ENCODE results near the gene C1QC.

Gene C1QC

DNA sequence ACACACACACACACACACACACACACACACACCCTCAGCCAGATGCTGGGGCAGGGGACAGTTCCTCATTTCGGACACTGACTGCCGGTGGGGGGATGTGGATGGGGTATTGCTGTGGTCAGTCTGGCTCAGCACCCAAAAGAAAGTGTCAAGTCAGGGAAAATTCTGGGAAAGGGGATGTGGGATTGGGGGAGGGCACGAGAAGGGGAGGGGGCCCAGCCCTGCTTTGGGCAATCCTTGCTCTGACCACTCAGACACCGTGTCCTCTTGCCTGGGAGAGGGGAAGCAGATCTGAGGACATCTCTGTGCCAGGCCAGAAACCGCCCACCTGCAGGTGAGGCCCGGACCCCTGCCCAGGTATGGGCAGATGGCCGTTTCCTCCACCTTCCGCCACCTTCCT, at the start of gene C1QC:
Gene C1QC, plus strand, starts transcription at position 253 of the 400 bp plus-strand sequence. CDS start 391 bp downstream, outside the sequence.
- DNase-seq, result no peak

DNA sequence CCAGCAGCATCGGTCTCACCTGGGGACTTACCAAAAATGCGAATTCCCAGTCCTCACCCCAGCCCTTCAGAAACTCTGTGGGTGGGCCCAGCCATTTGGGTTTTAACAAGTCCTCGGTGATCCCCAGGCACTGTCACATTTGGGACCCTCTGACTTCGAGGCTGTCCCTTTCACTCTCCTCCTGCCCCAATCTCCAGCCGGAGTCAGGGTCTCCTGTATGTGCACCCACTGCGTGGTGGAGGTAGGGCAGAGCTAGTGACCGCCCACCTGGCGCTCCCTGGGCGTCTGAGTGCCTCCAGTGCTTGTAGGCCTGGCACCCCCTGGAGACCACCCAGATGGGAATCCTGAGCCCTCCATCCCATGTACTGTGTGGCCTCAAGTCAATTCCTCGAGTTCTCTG, 49.0 kb upstream of the C1QC start:
- no peak for DNase-seq

DNA sequence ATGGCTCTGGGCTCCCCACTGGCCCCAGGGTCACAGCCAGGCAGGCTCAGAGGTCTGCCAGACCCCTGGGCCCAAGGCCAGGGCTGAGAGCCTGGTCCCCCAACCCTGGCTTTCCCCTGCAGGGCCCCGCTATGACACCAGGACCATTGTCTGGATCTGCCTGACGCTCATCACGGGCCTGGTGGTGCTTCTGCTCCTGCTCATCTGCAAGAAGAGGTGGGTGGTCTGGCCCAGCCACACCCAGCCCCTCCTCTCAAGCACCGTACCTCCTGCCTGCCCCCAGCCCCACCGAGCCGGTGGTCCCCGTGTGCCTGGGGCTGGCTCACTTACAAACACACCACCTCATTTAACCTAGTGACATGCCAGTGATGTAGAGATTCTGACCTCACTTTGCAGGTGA, 48.3 kb upstream of the C1QC start:
- DNase-seq, result no peak

DNA sequence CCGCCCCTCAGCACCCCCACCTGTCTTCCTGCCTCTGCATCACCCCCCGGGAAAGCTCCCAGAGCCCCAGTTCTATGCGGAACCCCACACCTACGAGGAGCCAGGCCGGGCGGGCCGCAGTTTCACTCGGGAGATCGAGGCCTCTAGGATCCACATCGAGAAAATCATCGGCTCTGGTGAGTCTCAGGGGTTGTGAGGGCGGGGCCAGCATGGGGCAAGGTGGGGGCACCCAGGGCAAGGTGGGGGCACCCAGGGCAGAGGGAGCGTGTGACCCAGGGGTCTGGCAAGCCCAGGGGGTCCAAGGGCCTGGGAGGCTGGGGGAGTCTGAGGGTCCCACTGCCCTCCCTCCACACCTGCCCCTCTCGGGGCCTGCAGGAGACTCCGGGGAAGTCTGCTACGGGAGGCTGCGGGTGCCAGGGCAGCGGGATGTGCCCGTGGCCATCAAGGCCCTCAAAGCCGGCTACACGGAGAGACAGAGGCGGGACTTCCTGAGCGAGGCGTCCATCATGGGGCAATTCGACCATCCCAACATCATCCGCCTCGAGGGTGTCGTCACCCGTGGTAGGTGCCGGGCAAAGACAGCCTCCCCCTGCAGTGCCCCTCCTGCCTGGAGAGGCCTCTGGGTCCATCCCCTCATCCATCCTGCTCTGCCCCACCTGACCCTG, 46.0 kb upstream of the C1QC start:
- no peak for DNase-seq

DNA sequence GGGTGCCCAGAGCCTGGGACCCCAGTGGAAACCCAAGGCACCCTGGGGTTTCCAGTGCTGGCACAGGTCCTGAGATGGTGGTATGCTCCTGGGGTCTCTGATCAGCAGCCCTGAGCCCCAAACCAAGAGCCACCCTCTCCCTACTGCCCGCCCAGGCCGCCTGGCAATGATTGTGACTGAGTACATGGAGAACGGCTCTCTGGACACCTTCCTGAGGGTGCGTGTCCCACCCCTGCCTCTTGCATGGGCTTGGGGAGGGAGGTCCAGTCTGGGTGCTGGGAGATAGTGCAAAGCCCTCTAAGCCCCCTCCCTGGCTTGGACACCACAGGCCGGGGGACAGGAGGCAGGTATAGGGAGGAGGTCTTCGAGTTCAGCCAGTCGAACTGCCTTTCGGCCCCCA, 45.4 kb upstream of the C1QC start:
- no peak for DNase-seq

DNA sequence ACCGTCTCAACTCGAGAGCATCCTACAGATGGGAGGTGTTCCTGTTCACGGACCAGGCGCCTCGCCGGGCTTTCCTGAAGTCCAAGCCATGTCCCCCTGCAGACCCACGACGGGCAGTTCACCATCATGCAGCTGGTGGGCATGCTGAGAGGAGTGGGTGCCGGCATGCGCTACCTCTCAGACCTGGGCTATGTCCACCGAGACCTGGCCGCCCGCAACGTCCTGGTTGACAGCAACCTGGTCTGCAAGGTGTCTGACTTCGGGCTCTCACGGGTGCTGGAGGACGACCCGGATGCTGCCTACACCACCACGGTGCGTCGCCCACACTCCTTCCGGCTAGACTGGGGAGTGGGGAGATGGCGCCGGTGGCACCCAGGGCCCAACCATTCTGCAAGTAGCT, 44.7 kb upstream of the C1QC start:
- DNase-seq, result no peak

DNA sequence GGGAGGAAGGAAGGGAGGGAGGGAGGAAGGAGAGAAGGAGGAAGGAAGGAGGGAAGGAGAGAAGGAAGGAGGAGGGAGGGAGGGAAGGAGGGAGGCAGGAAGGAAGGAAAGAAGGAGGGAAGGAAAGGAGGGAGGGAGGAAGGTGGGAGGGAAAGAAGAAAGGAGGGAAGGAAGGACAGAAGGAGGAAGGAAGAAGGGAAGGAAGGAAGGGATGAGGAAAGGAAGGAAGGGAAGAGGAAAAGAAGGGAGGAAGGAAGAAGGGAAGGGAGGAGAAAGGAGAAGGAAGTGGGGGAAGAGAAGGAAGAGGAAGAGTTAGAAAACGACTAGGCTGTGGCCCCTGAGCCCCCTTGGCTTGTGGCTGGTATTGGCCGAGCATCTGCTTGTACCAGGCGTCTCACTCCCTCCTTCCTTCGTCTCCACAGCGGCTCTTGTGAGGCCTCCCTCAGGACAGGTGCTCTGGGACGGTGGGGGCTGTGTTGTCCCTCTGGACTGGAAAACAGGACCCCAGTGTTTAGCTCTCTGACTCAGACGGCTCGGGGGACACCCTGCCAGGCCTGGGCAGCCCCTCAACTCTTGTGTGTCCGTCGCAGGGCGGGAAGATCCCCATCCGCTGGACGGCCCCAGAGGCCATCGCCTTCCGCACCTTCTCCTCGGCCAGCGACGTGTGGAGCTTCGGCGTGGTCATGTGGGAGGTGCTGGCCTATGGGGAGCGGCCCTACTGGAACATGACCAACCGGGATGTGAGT, 43.2 kb upstream of the C1QC start:
- DNase-seq, result no peak

DNA sequence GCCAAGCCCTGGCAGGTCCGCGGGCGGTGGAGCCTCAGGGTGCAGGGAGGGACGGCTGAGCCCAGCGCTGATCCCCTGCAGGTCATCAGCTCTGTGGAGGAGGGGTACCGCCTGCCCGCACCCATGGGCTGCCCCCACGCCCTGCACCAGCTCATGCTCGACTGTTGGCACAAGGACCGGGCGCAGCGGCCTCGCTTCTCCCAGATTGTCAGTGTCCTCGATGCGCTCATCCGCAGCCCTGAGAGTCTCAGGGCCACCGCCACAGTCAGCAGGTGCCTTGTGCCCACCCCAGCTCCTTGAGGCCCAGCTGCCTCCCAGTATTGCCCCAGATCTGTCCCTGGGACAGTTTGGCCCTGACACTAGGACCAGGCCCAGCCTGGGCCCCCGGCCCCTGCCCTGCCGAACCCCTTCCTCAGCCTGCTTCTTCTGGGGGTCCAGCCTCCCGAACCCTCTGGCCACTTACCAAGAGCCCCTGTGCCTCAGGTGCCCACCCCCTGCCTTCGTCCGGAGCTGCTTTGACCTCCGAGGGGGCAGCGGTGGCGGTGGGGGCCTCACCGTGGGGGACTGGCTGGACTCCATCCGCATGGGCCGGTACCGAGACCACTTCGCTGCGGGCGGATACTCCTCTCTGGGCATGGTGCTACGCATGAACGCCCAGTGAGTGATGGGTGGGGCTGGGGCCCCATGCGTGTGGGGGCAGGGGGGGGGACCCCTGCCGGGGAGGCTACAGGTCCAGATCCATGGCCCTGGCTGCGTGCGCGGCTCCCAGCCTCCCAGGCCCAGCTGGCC, 42.4 kb upstream of the C1QC start:
- no peak for DNase-seq

DNA sequence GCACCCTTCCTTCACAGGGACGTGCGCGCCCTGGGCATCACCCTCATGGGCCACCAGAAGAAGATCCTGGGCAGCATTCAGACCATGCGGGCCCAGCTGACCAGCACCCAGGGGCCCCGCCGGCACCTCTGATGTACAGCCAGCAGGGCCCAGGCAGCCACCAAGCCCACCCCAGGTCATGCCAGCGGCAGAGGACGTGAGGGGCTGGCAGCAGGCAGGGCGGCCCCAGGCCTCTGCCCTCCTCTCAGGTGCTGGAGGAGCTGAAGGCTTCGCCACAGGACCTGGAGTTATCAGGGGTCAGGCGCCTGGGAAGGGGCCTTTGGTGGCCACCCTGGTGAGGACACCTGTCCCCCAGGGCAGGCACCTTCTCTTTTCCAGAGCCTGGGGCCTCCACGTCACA, 41.8 kb upstream of the C1QC start:
- DNase-seq, result no peak

DNA sequence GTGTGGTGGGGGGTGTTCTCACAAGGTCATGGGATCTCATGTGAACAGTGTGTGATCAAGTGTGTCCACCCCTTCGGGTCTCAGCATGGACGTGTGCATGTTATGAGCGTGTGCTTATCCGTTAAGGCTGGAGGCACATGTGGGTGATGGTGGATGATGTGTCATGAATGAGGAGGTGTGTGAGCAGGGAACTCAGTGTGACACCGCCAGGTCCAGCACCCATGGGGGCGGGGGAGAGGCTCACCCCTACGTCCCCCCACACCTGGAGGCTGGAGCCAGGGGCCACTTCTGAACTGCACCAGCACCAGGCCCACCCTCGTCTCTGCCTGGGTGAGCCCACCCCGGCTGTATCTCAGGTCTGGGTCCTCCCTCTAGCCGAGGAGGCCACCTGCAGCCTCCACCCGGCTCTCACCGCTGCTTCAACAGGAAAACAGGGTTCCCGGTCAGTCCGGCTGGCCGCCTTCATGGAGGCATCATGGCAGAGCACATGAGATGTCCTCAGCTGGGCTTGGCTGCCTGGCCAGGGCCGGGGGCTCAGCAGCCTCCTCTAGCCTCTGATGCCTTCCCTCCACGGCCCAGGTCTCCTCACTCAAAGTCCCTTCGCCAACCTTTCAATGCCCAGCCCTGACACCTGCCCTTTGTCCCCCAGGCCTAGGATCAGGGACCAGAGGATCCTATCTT, 41.2 kb upstream of the C1QC start:
- no peak for DNase-seq

DNA sequence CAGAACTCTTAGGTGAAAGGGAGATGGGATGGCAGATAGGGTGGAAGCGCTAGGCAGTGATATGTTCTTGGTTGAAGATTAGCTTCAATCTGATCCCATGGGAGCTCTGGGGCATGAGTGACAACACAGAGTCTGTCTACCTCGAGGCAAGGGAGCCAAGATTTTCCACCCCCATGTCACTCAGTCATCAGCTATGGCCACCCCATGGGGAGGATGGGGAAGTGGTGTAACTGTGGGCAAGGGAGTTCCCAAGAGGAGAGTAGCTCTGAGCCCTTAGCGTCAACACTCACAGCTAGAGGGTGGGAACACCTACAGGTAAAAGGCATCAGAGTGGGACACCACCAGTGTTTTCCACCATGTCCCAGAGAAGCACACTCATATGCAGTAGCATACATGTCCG, 37.3 kb upstream of the C1QC start:
- no peak for DNase-seq

DNA sequence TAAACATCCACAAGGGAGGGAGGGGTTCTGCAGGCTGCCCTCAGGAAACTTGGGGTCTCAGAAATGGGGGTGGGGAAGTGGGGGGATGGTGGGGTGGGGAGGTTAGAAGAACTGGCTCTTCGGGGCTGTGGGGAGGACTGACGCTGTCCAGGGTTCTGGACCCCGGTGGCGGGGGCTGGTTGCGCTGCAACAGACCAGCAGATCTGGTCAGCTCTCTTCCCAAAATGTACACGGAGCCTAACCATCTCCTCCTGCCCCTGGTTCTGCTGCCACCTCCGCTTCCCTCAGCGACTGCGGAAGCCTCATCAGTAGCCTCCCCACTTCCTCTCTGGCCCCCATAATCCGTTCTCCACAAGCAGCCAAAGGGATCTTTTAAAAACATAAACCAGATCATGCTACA, 36.3 kb upstream of the C1QC start:
- DNase-seq, result no peak

DNA sequence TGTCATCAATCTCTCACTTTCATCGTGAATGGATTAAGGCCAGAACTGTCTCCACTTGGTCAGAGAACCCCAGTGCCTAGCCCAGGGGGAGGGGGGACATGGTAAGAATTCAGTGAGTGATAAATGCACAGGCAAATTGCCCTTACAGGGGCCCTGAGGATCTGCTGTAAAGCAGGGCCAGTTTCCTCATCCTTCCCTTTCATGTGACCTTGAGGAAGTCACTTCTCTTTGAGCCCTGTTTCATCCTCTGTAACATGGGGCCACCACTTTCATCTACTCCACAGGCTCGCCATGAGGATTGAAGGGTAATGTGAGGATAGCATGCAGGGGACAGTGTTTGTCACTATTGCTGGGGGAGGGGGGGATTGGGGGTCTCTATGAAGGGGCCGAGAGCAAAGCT, 35.1 kb upstream of the C1QC start:
- DNase-seq, result no peak

DNA sequence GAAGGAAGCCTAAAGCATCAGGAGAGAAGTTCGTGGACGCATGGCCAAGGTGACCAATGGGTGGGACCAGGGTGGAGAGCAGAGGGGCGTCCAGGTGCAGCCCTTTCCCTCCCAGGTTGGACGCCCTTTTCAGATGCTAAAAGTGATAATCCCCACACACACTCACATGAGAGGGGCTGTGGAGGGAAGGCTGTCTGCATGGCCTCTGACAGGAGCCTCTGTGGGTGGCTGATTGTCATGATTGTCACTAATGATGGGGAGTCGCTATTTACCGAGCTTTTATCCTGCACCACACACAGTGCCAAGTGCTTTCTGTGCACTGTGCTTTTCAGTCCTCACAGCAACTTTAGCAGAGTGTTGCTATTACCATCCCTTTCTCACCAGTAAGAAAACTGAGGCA, 34.1 kb upstream of the C1QC start:
- no peak for DNase-seq

DNA sequence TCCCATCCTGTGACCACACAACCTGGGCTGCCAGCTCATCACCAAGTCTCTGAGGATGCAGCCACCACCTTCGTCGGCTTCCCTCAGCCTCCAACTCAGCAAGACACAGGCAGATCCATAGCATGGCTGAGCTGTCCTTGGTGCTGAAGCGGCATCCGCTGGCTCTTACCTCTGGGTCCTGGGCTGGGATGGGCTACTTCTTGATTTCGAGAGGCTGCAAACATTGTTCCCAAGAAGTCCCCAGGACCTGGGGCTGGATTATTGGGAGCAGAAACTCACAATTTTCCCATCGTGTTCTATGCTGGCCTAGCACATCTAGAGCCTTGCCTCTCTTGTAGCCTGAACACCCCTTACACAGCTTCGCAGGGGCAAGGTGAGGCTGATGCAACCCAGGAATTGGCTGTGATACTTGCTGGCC, 31.9 kb upstream of the C1QC start:
- peak; percentile 28 for DNase-seq

DNA sequence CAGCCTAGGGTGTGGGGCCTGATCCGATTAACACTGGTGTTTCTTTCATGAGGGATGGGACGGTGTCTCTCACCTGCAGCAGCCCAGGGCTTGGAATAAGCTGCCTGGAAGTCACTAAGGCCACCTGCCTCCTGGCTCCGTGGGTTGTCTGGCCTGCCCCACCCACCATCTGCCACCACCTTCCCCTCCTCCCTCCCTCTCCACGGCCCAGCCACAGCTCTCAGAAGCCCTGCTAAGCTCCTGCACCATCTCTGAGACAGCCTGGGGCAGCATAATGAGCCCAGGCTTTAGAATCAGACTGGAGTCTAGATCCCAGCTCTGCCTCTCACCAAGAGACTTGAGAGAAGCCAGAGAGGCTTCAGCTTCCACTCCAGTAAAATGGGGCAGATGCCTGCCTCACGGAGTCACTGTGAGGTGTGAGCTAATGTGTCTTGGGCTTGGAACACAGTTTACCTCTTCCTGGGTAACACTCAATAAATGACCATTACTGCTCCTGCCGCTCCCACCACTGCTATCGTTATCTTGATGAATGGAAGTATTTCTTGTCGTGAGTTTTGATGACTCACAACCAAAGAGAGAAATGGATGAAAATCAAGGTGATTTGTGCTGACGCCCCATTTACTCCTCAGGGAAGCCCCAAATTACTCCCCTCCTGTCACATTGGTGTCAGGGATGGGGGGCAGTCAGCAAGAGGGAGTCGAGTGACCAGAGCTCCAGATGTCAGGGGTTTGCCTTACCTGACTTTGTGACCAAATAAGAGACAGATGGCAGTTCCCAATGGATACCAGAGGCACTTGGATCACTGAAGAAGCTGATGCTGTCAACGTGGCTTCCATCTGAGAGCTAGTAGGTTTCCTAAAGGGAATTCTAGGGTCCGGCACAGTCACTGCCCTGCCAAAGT, 30.5 kb upstream of the C1QC start:
- DNase-seq, result no peak

DNA sequence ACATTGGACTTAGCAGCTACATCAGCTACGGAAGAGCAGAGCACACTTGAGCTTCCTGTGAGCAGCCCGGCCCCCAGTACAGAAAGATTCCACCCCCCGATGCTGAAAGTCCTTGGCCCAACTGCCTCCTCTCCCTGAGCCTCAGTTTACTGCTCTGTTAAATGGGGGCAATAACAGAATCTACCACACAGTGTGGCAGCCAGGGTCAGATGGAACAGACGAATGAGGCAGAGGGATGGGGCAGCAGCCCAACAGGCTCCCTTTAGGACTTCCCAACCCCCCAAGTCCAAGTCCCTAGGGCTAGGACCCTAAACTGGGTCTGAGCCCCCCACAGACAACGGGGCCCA, 29.9 kb upstream of the C1QC start:
- DNase-seq, result no peak

DNA sequence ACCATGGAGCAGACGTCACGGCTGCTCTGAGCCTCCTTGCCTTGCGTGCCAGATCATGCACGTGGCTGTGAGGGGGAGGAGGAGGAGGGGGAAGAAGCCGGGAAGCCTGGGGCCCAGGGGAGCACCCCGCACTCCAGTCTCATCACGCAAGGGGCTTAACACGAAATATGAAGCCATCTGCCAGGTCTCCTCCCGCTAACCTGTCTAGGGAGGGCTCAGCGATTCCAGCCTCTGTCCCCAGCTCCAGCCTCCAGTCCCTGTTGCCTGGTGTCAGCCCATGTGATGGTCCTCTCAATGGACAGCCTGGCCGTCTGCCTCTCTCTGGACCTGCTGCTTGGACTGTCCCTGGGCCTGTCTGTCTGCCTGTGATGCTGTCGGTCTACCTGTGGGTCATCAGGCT, 29.5 kb upstream of the C1QC start:
- DNase-seq, result no peak

DNA sequence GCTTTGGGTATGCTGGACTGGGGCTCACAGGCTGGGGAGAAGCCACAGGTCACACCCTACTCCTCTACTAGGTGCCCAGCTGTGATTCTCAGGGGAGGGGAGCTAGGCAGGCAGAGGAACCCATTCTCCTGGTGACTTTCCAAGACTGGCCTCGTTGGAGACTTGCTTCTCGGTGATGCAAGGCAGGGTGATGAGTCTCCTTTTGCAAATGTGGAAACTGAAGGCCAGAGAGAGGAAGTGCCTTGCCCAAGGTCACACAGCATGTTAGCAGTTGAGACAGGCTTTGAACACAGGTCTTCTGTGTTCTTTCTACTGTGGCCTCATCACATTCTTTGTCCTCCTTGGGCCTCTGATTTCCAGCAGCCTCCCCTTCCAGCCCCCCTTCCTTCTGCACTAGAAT, 27.5 kb upstream of the C1QC start:
- DNase-seq, result no peak

DNA sequence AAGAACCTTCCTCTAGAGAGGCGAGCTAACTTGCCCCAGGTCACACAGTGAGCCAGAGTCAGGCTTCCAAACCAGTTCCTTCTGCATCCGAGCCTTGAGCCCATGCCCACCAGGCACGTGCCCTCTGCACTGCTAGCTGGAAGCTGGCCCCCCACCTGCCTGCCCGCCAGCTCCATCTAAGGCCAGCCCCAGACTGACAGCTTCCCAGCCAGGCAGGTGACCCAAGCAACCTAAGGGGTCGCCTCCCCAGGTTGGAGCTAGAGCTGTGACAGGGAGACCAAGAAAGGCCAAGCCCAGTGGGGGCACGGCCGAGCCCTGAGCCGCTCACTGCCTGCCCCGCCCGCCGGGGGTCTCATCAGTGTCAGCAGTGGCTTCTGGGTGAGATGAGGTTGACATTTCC, 26.9 kb upstream of the C1QC start:
- no peak for DNase-seq

DNA sequence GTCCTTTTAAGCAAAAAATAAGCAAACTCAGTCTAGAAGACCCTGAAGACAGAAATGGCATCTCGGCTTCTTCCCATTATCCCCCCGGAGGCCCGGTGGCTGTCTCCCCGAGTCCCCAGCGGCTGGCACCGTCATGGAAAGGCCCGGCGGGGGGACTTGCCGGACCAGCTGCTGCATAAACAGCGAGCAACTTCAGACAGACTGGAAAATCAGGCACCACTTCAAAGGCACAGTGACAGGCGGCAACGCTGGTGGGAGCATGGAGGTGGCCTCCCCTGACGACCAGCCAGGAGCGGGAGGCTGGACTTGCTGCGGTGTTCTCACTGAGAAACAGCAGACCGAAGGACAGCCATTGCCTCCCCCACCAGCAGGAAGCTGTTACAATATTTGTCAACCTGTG, 25.4 kb upstream of the C1QC start:
- DNase-seq, result no peak

DNA sequence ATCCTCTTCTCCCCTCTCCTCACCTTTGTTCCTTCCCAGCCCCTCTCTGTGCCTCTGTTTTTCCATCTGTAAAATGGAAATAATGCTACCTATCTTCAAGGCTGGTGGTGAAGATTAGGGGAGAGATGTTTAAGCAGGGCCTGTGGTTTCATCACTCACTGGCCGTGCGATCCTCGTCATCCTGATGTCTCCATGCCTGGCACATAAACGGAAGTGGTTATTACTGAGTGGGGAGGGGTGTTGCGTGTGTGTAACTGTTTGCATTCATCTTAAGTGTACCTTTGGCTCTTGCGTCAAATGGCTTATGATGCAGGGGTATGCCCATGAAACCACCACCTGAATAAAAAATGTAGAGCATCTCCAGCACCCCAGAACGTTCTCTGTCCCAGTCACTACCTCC, 24.2 kb upstream of the C1QC start:
- DNase-seq, result no peak

DNA sequence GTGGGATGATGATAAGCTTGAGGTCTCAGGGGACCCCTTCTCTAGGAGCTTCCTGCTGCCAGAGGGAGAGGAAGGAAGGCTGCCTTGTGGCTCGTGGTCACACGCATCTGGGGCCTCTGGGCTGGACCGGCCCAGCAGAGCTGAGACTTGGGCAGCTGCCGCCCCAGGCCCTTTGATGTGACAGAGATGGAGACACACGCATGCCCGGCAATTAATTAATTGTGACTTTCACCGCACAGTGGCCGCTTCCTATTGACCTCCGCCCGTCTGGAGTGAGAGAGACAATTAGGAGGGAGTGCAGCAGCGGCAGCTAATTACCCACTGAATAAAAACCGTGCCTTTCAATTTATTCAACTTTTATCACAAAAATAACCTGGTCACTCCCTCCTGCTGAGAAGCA, 23.6 kb upstream of the C1QC start:
- no peak for DNase-seq
